ENCODE data around the gene MYO3B.
A peak's percentile ranks its signal among the peaks of the same experiment; 100 is the strongest.
"Not testable (repeated sequence)": the region's sequence is repeated elsewhere in the genome, so short reads cannot be mapped to it uniquely, and the experiment has no call there.

Gene MYO3B

DNA sequence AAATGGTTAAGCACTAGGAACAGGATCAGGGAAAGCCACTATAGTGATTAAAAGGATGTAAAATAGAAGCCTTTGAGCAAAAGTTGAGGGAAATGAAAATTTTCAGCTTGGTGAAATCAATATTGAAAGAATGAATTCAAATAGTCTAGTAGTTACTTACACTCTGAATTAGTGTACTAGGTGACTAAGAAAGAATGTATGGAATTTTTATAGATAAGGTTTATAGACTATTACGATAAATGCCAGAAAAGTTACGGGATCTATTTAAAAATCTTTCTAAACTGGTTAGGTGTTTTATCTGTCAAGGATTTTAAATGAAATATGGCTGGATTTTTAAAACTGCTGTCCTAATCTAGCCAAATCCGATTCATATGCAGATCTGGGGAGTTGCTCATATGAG, 208.6 kb downstream of the MYO3B start:
- DNase-seq: no peak

DNA sequence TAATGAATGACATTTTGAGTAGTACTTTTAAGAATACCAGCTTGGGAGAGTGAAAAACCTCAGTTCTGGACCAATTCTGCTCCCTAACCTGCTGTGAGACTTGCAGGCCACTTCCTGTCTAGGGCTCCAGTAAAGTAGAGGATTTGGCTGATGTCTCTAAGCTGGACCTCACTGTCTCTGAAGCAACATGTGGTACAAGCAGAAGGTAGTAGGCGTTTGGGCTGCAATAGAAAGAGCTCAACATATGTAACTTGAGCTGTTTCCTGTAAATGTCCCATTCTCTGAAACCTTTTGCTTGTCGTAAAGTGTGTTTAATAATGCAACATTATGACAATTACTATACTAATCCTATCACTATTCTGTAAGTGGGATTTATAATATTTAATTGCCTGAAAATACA, 213.1 kb downstream of the MYO3B start:
- DNase-seq: peak; percentile 11

DNA sequence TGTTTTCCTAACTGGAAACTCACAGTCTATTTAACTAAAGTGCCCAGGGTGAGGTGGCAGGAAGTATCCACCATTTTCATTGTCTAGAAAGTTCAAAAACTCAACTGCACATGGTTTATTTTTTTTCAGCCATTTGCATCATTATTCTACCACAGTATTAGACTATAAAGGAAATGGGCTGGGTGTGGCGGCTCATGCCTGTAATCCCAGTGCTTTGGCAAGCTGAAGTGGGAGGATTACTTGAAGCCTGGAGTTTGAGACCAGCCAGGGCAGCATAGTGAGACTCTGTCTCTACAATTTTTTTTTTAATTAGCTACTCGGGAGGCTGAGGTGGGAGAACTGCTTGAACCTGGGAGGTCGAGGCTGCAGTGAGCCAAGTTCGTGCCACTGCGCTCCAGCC, 213.8 kb downstream of the MYO3B start:
- no peak for DNase-seq

DNA sequence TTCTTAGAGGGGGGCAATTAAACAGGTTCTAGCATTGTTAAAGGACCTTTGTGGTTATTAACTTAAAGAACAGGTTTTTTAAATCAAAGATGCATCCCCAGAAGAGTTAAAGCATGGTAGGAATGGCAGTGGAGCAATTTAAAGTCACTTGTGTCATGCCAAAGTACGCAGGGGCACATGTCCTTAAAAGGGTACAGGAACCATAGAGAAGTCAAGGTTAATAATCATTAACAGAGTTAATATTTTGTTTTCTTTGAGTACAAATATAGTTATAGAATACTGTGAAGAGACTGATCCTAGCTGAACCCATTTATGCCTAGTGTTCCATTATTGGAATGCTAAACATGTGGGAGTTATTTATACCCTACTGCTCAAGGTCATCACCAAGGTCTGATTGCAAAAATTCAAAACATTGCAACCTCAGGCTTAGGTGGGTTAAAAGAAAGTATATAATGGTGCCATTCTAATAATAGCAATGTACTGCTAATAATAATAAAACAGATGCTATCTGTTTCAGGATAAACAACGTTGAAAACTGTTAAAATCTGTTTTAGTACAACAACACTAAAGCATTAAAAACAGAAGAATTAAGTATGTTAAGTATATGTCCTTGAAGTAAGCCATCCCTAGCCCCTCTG, 216.0 kb downstream of the MYO3B start:
- DNase-seq: no peak

DNA sequence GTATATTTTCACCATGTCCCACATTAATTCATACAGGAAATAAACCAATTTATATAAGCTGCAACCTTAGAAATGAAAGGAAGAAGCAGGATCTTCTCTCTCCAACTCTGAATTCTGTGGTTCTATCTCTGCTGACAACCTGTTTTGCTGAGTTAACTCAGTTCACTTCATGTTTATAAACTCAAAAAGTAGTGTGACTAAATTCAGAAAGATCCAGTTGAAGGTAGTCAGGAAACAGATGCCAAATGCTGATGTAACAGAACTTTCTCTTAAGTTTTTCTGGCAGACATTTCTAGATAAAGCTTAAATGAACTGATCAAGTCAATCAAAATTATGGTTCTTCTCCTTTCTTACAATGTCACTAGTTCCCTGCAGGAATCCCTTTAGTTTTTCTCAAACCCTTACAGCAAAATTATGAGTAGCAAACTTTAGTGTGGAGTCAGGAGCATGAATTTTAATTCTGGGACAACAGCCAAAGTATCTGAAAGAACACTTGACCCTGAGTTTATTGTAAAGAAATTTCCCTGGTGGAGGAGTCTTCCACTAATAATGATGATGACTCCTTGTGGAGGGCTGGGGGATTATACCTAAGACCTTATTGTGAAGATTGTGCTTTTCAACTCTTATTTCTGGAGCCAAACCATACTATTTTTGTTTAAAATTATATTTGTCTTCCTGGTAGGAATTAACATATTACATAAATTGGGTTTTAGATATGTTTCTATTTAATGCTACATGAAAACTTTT, 216.9 kb downstream of the MYO3B start:
- DNase-seq: peak; percentile 14

DNA sequence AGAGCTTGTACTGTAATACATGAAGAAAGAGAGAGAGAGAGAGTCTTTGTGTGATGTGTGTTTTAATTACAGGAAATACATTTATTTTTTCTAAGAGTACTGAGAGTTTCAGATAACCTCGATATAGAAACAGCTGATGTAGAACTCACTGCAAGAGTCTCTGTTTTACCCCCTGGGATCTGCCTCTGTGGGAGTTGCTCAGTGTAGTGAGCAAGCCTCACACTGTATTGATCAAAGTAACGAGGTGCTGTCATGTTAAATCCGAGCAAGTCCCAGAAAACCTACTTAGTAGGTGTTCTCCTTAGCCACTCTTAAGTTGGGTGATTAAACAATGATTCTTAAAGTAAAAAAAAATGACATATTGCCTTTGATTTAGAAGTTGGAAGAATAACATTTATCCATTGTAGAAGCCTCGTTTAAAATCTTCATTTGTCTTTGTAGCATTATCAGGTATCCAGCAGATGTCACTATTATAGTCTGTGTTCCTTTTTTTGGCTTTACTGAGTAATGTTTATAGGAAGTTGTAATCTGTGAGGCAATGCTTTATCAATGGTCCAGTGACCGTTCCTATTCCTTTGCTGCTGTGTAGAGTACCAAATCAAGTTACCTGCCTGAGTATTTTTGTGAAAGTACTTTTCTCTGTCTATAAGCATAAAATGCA, 219.0 kb downstream of the MYO3B start:
- DNase-seq: peak; percentile 19

DNA sequence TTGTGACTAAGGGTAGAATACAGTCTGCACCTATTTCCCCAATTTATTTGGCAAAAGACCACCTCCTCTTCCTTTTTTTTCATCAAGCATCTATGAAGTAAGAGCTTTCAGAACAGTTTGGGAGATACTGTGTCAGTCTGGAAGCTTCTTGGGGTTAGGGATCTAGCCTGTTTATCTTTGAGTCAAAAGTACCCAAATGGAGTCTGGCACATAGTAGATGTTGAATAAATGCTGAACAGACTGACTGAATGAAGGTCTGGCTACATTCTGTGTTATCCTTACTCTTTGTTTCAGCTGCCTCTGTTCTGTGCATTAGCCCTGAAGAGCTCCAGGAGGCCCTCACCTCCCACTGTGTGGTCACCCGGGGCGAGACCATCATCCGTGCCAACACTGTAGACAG, 223.2 kb downstream of the MYO3B start:
- no peak for DNase-seq

DNA sequence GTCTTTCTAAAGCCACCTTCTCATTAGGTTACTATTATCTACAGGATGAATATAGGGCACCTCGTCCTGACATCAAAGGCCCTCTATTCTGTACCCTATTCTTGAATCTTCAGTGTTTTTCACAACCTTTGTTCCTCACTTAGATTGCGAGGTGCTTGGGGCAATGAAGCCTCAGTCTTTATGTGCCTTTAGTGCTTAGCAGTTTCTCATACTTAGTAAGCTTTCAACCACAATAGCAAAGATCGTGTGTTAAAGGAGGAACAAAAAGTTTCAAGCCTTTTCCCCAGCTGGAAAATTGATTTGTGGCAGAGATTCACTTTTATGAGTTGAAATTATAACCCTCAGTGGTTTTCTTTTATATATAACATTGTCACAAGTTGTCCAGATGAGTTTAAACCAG, 226.9 kb downstream of the MYO3B start:
- DNase-seq: no peak

DNA sequence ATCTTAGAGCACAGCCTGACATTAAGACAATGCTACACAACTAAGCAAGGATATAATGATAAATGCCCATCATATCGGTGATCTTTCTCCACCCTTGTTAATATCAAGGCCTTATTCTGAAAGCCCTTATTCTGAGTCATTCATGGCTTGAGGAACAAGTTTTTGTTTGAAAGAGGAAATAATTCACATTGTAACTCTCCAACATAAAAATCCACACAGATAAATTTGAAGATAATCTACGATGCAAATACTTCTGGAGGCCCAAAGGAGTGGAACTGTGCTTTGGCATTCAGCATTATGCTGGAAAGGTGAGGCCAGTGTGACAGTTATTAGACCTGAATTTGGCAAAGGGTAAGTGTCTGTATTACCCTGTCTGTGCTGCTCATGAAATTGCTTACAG, 227.4 kb downstream of the MYO3B start:
- no peak for DNase-seq

DNA sequence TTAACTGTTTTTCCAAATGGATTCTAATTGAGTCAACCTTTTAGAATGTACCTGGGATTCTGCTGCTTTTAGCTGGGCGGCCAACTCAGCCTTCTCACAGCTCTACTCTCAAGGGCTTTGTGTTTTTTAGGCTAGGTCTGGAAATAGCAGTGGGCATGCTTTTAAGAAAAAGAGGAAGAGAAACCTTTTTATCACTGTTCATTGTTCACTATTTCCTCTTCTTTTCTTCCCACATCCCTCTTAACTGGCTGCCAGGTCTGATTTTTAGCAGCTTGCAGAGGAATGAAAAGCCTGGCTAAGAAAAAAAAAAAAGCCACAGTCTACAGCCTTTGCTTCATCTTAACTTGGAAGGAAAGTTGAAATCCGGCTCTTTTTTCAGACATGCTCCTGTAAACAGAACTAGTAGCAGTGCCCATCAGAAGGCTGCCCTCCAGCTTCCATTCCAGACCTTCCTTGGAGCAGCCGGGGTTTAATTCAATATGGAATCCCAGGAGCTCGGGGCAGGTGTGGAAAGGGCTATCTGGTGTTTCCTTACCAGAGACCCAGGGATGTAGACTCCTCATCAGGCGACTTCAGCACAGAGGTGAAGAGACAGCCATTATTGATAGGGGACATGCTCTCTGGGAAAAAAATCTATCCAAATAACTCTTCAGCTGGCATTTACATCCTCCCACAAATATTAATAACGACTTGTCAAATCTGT, 230.7 kb downstream of the MYO3B start:
- peak; percentile 45 for DNase-seq

DNA sequence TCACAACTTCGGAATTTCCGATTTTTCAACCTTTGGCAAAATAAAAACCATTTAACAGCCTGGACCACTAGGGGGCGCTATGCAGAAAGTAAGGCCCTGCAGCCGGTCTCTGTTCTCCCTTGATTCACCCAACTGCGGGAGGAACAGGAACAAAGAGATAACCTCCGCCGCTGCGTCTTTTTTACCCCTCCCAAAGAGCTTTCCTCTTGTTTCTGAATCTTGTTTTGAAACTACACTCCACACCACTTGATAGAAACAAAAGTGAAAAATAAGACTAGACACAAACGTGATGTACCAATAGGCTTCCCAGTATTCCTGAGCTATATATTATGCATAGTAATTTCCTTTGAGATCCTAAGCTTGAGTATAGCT, 231.2 kb downstream of the MYO3B start:
- peak; percentile 82 for DNase-seq

DNA sequence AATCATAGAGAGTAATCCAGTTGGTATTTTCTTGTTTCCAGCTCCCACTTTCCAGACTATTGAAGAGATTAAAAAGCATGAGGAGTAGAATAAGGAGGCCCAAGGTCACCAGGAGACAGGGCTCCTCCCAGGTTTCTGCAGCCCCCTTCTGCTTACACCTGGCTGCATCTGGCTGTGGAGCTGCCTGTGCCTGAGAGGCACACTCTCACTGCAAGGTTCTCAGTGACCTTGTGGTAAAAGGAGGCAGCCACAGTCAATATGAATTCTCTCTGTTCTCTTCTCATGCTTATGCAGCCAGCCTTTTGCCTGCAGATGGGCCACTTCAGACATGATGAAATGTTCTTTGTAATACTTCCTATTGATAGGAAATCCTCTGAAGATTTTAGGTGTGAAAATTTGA, 233.7 kb downstream of the MYO3B start:
- no peak for DNase-seq

DNA sequence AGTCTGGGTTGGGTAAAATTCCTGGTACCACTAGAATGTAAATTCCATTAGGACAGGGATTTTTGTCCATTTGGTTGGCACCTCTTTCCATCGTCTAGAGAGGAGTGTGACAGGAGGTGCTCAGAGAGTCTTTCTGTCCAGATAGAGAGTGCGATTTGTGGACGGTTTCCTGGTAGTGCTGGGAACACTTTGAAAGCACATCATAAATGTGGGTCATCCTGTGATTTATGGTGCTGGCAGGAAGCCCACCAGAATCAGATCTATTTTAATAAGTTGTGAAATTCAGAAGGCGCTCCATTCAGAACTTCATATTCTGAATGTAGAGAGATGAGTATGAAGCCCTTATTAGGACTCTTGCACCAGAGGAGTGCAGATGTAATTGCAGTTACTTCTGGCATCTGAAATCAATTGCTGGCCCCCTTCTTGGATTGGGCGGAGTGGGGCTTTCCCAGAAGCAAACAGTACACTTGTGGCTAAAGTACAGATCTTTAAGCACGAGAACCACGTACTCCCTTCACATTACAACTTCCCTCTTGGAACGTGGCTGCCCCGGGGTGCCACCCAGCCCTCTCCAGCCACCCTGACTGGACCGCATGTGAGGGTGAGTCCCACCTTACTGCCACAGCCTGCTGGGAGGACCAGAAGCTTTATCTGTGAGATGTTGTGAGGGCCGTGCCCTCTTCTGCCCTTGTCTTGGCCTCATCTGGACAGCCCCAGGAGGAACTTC, 243.2 kb downstream of the MYO3B start:
- DNase-seq: no peak

DNA sequence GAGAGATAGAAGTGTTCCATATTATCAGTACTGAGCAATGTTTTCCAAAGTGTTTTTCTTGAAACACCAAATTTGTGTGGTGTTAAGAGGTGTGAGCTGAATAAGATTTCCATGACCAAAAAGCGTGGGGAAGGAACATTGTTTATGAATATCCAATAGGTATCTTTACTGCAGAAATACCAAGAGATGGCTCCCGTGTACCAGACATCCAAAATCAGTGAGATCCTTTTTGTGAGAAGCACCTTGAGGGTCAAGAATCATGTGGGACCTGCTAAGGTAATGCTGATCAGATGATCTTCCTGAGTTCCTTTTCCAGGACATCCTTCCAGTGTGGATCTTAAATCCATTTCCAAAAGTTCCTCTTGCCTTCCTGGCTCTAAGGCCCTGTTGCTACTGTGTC, 246.0 kb downstream of the MYO3B start:
- DNase-seq: no peak

DNA sequence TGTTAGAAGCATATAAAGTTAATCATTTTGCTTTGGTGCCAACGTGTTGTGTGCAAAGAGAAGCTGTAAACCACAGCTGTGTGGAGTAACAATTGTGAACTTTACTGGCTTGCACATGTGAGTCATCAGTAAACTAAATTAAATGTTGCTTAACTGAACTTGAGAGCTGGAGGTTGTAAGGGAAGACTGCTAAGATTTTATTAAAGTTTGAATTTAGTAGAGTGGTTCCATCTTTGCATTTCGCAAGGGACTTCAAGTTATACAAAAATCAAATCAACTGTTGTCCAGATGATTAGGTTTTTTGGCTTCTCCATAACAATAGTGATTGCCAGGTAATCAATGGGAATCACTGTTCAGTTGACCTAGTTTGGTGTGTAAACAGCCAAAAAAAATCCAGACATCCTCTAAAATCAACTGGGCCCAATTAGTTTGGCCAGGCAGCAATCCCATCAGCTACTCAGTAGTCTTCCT, 247.4 kb downstream of the MYO3B start:
- no peak for DNase-seq

DNA sequence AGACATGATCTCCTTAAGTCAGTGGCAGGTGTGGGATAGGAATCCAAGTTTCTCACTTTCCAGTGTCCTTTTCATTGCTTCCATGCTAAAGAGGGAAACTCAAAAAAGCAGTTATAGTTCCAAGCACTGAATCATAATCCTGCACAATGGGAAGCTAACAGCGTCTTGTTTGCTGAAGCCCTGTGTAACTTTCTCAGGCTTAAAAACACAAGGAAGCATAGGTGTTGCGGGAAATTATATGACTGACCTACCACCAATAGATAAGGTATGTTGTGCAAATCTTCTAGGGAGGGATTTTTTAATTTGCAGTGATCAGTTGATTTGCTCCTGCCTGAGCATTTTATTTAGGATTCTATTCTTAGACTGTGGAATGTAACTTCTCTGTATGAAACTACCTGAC, 250.9 kb downstream of the MYO3B start:
- DNase-seq: no peak

DNA sequence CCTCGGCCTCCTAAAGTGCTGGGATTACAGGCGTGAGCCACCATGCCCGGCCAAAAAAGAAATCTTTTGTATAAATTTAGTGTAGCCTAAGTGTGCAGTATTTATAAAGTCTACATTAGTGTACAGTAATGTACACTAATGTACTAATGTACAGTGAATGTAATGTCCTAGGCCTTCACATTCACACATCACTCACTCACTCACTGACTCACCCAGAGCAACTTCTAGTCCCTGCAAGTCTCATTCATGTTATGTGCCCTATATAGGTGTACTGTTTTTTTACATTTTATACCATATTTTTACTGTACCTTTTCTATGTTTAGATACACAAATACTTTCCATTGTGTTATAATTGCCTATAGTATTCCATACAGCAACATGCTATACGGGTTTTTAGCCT, 254.9 kb downstream of the MYO3B start:
- DNase-seq: no peak

DNA sequence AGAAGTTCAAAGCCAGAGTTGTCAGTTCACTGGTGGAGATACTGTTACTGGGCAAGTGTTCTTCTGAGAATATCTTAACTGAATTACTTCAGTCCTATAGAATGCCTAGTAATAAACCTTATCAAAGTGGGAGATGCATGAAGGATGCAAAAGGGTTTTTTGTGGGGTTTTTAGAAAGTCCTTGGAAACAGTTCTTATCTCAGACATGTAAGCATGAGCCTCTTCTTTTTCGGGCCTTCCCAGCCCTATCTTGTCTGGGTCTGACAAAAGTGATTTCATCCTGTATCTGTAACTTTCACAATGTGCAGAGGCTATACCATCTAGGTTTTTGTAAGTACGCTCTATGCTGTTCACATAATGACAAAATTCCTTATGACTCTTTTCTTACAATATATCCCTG, 255.5 kb downstream of the MYO3B start:
- no peak for DNase-seq

DNA sequence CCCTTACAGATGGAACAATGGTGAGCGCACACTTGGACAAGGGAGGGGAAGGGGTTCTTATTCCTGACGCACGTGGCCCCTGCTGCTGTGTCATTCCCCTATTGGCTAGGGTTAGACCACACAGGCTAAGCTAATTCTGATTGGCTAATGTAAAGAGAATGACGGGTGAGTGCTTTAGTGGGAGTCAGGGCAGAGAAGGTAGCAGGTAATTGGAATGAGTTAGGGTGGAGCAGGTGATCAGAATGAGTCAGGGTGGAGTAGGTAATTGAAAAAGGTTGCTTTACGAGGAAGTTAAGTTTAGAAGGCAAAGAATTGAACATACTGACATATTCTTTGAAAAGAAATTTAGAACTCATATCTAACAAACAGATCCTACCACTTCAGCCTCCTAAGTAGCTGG, 256.4 kb downstream of the MYO3B start:
- not testable (repeated sequence) for DNase-seq

DNA sequence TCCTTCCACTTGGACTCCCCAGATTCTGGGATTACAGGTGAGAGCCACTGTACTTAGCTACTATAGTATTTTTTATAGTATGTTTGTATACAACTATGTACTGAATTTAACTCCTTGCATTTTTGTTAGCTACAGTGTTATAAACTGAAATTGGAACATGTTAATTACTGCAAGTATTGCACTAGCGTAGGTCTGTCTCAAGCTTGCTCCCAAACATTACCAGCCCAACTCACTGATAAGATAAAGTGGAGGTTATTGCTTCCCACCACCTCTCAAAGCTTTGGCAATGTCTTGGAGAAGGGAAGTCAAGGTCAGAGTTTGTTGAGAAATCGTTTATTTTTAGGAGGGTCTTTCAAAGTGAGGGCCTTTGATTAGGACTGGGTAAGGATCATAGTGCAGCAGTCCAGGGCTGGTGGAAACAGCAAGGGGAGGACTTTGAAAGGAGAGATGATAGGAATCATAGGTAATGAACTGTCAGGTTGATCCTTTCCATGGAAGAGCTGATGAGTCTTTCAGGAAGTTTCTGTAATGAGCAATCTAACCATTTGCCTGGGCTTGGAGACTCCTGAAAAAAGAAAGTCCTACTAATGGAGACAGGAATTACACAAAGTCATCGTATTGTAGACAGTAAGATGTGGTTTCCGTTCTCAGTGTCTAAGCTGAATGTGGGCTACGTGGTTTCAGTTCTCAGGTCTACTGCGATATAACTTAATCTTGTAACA, 257.1 kb downstream of the MYO3B start:
- DNase-seq: no peak

DNA sequence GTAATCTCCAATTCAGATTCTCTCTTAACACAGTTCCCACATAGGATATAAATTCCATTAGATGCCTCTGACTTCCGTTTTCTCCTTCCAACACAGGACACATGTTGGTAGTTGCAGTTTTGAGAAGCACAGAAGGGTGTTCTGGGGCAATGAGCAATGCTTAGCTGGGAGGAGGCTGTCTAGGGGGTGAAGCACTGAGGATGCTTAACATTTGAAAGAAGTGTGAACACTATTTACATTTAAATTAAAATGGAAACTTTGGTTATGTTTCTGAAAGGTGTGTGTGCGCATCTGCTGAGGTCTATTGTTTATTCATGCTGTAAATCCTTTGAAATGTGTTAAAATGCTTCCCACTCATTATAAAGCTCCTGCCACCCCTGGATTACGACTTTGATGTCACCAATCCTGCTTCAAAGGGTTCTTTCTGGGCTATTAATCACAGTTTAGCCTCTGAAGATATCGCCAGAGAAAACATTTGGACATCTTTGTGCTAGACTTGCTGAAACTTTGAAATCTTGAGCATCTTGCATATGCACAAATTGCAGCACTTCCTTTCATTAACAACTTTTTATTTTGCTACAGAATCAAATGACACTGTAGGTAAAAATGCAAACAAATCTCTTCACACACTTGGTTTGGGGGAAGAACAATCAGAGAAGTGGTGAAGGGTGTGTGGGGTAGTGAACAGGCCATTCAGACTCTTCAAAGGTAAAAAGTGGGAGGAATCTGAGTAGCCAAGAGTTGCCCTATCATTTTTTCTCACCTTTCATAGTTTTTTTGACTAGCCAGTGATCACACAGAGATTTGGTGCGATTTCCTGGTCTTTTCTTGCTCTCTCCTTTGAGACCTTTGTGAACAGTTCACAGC, 258.4 kb downstream of the MYO3B start:
- DNase-seq: no peak

Measured in NCI-H69 (cell line).